ENCODE measurements around the gene TNFRSF4. TPM values are rescaled to one million over a fixed set of nuclear protein-coding genes. Genes with fewer than 3 reads are reported as not detected.

TNFRSF4 gene
- total RNA-seq, 6 experiments from 2014 or later, result 0.17 TPM; not detected in 5

DNA sequence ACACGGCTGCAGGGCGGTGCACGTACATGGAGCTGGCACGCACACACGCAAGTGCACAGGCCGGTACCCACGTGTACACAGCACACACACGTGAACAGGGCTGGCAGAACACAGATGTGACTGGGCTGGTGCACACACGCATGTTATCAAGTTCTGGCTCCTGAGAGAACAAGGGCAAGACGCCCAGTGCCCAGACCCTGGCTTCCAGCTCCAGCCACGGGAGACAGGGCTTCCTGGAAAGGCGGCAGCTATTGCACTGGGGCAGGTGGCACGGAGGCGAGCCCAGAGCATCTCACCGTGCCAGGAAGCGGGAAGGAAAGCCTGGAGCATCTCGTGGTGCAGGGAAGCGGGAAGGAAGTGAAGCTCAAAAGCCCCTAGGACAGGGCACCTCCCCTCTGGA lies 12.0 kb upstream of the TNFRSF4 start:
- Mint-ChIP-seq H3K36me3 (ENCODE audit: low read depth) (peaks cover 32% of the 10 kb centered on the region), H3K27me3 (ENCODE audit: insufficient read depth) (peaks cover 4% of the 10 kb centered on the region; the same call in 1 of the 2 replicates), H3K27ac (no peak overlapping the region)

DNA sequence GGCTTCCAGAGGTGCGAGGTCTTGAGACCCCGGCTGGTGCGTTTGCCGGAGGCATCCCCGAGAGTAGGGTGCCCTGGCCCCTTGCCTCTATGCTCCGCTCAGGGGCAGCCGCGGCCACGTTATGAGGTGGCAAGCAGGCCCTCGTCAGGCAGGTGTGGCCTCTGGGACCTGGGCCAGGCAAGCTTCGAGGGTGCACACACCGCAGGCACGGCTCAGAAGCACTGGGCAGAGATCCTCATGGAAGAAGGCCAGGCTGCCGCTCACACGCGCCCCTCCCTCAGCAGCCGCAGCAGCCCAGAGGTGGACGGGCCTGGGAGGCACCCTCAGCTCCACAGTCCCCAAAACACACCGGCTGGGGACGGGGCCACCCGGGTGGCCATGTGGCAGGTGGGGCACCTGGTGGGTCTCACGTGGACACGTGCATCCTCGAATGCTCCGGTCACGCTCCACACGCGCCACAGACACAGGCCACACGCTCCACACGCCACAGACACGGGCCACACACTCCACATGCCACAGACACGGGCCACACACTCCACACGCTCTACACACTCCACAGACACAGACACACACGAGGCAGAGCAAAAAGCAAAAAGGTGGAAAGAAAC lies 11.4 kb upstream of the TNFRSF4 start:
- Mint-ChIP-seq H3K4me1 (ENCODE audit: low read depth) (peaks cover 7% of the 10 kb centered on the region), H3K4me3 (no peak overlapping the region), H3K36me3 (ENCODE audit: low read depth) (peaks cover 33% of the 10 kb centered on the region), H3K27ac (no peak overlapping the region), H3K9me3 (no peaks in the 10 kb centered on the region), H3K27me3 (ENCODE audit: insufficient read depth) (0 out of 2 replicates have a peak, but pooled peaks cover 1% of the 10 kb centered on the region)
- no peak for DNase-seq
- TF ChIP-seq, protein P1, sequence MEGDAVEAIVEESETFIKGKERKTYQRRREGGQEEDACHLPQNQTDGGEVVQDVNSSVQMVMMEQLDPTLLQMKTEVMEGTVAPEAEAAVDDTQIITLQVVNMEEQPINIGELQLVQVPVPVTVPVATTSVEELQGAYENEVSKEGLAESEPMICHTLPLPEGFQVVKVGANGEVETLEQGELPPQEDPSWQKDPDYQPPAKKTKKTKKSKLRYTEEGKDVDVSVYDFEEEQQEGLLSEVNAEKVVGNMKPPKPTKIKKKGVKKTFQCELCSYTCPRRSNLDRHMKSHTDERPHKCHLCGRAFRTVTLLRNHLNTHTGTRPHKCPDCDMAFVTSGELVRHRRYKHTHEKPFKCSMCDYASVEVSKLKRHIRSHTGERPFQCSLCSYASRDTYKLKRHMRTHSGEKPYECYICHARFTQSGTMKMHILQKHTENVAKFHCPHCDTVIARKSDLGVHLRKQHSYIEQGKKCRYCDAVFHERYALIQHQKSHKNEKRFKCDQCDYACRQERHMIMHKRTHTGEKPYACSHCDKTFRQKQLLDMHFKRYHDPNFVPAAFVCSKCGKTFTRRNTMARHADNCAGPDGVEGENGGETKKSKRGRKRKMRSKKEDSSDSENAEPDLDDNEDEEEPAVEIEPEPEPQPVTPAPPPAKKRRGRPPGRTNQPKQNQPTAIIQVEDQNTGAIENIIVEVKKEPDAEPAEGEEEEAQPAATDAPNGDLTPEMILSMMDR (IDR thresholded peaks at IDR 0.05), result no peak

More for the DNA sequence above, 12.0 kb upstream of the TNFRSF4 start:
- Mint-ChIP-seq H3K4me1 (ENCODE audit: low read depth) (peaks cover 12% of the 10 kb centered on the region), H3K9me3 (no peaks in the 10 kb centered on the region), H3K4me3 (no peak overlapping the region)
- no peak for DNase-seq
- TF ChIP-seq, protein P1 (IDR thresholded peaks at IDR 0.05), result no peak

GRCh38 chr1:1223891-1224290 lies 9.9 kb upstream of the TNFRSF4 start:
- H3K27ac Mint-ChIP-seq, result no peak overlapping the region

DNA sequence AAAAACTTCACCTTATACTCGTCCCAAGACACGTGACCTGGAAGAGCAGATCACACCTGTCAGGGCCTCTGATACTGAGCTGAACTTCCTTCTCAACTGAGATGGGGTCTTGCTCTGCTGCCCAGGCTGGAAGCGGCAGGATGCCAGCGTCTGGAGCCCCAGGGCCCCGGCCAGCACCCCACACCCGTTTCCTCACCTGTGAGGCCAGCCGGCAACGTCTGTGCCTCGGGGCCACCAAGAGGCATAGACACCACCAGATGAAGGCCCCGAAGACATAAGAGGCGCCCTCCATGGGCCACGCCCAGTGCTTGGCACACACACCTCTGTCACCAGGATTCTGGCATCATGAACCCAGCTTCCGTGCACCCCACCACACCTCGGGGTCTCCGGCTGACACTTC lies 9.4 kb upstream of the TNFRSF4 start:
- no peaks in the 10 kb centered on the region for H3K4me1 Mint-ChIP-seq (ENCODE audit: low read depth)
- H3K36me3 Mint-ChIP-seq (ENCODE audit: low read depth), result peaks cover 28% of the 10 kb centered on the region
- no peaks in the 10 kb centered on the region for H3K9me3 Mint-ChIP-seq

More at GRCh38 chr1:1223891-1224290, 9.9 kb upstream of the TNFRSF4 start:
- Mint-ChIP-seq H3K36me3 (ENCODE audit: low read depth) (peaks cover 28% of the 10 kb centered on the region), H3K4me3 (no peak overlapping the region), H3K4me1 (ENCODE audit: low read depth) (no peaks in the 10 kb centered on the region), H3K27me3 (ENCODE audit: insufficient read depth) (no peaks in the 10 kb centered on the region), H3K9me3 (no peaks in the 10 kb centered on the region)
- no peak for DNase-seq
- TF ChIP-seq, protein P1 (IDR thresholded peaks at IDR 0.05), result no peak

GRCh38 chr1:1222575-1223225 lies 8.7 kb upstream of the TNFRSF4 start:
- H3K36me3 Mint-ChIP-seq (ENCODE audit: low read depth), result peaks cover 32% of the 10 kb centered on the region
- no peaks in the 10 kb centered on the region for H3K9me3 Mint-ChIP-seq
- TF ChIP-seq, protein P1 (IDR thresholded peaks at IDR 0.05), result no peak
- H3K27ac Mint-ChIP-seq, result no peak overlapping the region
- H3K4me3 Mint-ChIP-seq, result no peak overlapping the region
- H3K4me1 Mint-ChIP-seq (ENCODE audit: low read depth), result no peaks in the 10 kb centered on the region
- 0 out of 2 replicates have a peak, but pooled peaks cover under 1% of the 10 kb centered on the region for H3K27me3 Mint-ChIP-seq (ENCODE audit: insufficient read depth)
- no peak for DNase-seq

More for the DNA sequence above, 9.4 kb upstream of the TNFRSF4 start:
- no peak overlapping the region for H3K4me3 Mint-ChIP-seq
- TF ChIP-seq, protein P1 (IDR thresholded peaks at IDR 0.05), result no peak
- no peak for DNase-seq
- no peak overlapping the region for H3K27ac Mint-ChIP-seq
- H3K27me3 Mint-ChIP-seq (ENCODE audit: insufficient read depth), result no peaks in the 10 kb centered on the region
